Body of pancreas (tissue), 4 donors: ENCODE data around the gene VAX1. TPM values are rescaled to one million over a fixed set of nuclear protein-coding genes. Genes with fewer than 3 reads are reported as not detected.

Experiments used
- ATAC-seq: fragments of 150-250 bp; one replicate; pipeline ENCODE4 v1.9.1; 2016
- DNase-seq, 4 donors: peaks; one replicate each; pipeline ENCODE4 v3.0.0-alpha.2; 2019
- H3K27ac ChIP-seq, 4 donors: fragments of 200-600 bp; sonication (generic); 1 replicate in 3 of 4; 2 replicates in 1 of 4; pipeline versions ENCODE4 v1.5.1 to v1.6.1; 2016 to 2019; ENCODE audit warnings: mild to moderate bottlenecking in 1 of 4, mixed read lengths in 1 of 4, moderate library complexity in 1 of 4
- H3K27me3 ChIP-seq, 2 donors: fragments of 200-600 bp; sonication (generic); one replicate each; pipeline ENCODE4 v1.6.0; 2016; ENCODE audit warnings: mild to moderate bottlenecking in 1 of 2
- H3K36me3 ChIP-seq, 2 donors: fragments of 200-600 bp; sonication (generic); replicated peaks in 1 of 2; 2 replicates each; pipeline ENCODE4 v1.5.1; 2016; ENCODE audit warnings: low read depth in 2 of 2; ENCODE audit not compliant: insufficient read depth in 1 of 2
- H3K4me1 ChIP-seq: fragments of 200-600 bp; sonication (generic); one replicate; pipeline ENCODE4 v1.6.0; 2016
- H3K4me3 ChIP-seq, 2 donors: fragments of 200-600 bp; sonication (generic); 1 replicate in 1 of 2; 2 replicates in 1 of 2; pipeline ENCODE4 v1.5.1; 2016 to 2019
- H3K9me3 ChIP-seq, 3 donors: fragments of 200-600 bp; sonication (generic); 1 replicate in 2 of 3; 2 replicates in 1 of 3; pipeline ENCODE4 v1.5.1; 2016
- CTCF ChIP-seq, 7 experiments: fragments of 450-650 bp in 4 of 7; fragments of 200-600 bp in 3 of 7; sonication (generic) in 3 of 7; IDR thresholded peaks; one replicate each; pipeline ENCODE4 v1.5.1; 2016 to 2019; ENCODE audit warnings: antibody characterized with exemption in 7 of 7
- POLR2A ChIP-seq, 3 donors: fragments of 450-650 bp; IDR thresholded peaks; one replicate each; pipeline ENCODE4 v1.6.1; 2016; ENCODE audit warnings: antibody characterized with exemption in 3 of 3, mild to moderate bottlenecking in 2 of 3
- WGBS, 2 donors: methylation state at CpG; one replicate each; pipeline ENCODE4 v1.1.5; 2017; 5-methylcytosine and 5-hydroxymethylcytosine counted together
- intact Hi-C: fragments of 100-400 bp; cut with DNase I; formaldehyde crosslinking; loops from one replicate; pipeline ENCODE4 v1.15.1; 2023
- total RNA-seq, 2 donors: library from RNA; depleted of rRNA; stranded (reverse); fragments of >200 nt; gene quantifications; one replicate each; pipeline ENCODE4 v1.1.0, GENCODE V29; 2016

VAX1 gene
- total RNA-seq, 2 donors from 2014 or later: not detected

GRCh38 chr10:117135026-117135372 is 3.1 kb downstream of the VAX1 start:
- 78 to 91% methylated on average over 6 of the region's 6 CpGs for WGBS, 2 donors
- Histone ChIP-seq H3K4me1 (peaks cover 59% of the 10 kb centered on the region), H3K36me3 (no peaks in the 10 kb centered on the region), H3K27ac (no peak overlapping the region), H3K9me3 (no peaks in the 10 kb centered on the region), H3K27me3 (peaks cover 1 to 76% of the 10 kb centered on the region in 2 donors), H3K4me3 (no peak overlapping the region)
- no peak for TF ChIP-seq POLR2A (IDR thresholded peaks at IDR 0.05)
- no peak for TF ChIP-seq CTCF (IDR thresholded peaks at IDR 0.05)
- DNase-seq: no peak
- ATAC-seq: no peak
- intact Hi-C loops: no loop called here

- intact Hi-C loops: no loop called here
- Histone ChIP-seq H3K27ac (no peak overlapping the region), H3K4me3 (no peak overlapping the region), H3K27me3 (peaks cover 0 to 74% of the 10 kb centered on the region in 2 donors), H3K36me3 (no peaks in the 10 kb centered on the region), H3K4me1 (peaks cover 56% of the 10 kb centered on the region), H3K9me3 (no peaks in the 10 kb centered on the region)
- DNase-seq: no peak
- TF ChIP-seq CTCF (IDR thresholded peaks at IDR 0.05) (no peak), POLR2A (IDR thresholded peaks at IDR 0.05) (no peak)
- whole genome bisulfite sequencing, 2 donors: 15 to 62% methylated on average over 13 to 47 of the region's 72 CpGs
- ATAC-seq: peak; percentile 25
Measured at GRCh38 chr10:117134306-117135025, 3.6 kb downstream of the VAX1 start.

- 2 to 9% methylated on average over 7 to 23 of the region's 28 CpGs for WGBS, 2 donors
- H3K4me1 ChIP-seq: peaks cover 53% of the 10 kb centered on the region
- DNase-seq (no peak), ATAC-seq (peak; percentile 5)
- no peaks in the 10 kb centered on the region for H3K9me3 ChIP-seq
- peaks cover 0 to 73% of the 10 kb centered on the region in 2 donors for H3K27me3 ChIP-seq
- H3K36me3 ChIP-seq: no peaks in the 10 kb centered on the region
- peak overlapping the region in 1 of 2 donors; percentile 10 for H3K4me3 ChIP-seq
- intact Hi-C loops: no loop called here
- no peak for TF ChIP-seq CTCF (IDR thresholded peaks at IDR 0.05)
- H3K27ac ChIP-seq: no peak overlapping the region
Measured at GRCh38 chr10:117134056-117134305, 4.1 kb downstream of the VAX1 start.

GRCh38 chr10:117133273-117134055 is 4.6 kb downstream of the VAX1 start:
- WGBS, 2 donors: 12 to 15% methylated on average over 30 of the region's 30 CpGs
- ATAC-seq (no peak), DNase-seq (no peak)
- Histone ChIP-seq H3K4me3 (peak overlapping the region in 1 of 2 donors; percentile 10), H3K27ac (no peak overlapping the region), H3K36me3 (no peaks in the 10 kb centered on the region), H3K4me1 (peaks cover 51% of the 10 kb centered on the region), H3K9me3 (no peaks in the 10 kb centered on the region), H3K27me3 (peaks cover 0 to 69% of the 10 kb centered on the region in 2 donors)
- intact Hi-C loops: no loop called here
- TF ChIP-seq CTCF (IDR thresholded peaks at IDR 0.05) (no peak), POLR2A (IDR thresholded peaks at IDR 0.05) (no peak)
